Uterus (tissue), 4 donors: Measurements from ENCODE around the gene MAFB. TPM values are rescaled to one million over a fixed set of nuclear protein-coding genes. Genes with fewer than 3 reads are reported as not detected.

ENCODE experiments used
- DNase-seq, 2 donors: peaks; one replicate each; pipeline ENCODE4 v3.0.0-alpha.2; 2019 to 2020
- H3K27ac ChIP-seq, 2 donors: fragments of 200-600 bp; sonication (generic); 1 replicate in 1 of 2; 2 replicates in 1 of 2; pipeline ENCODE4 v1.5.1; 2016 to 2018
- H3K27me3 ChIP-seq, 2 donors: fragments of 200-600 bp; sonication (generic); one replicate each; pipeline ENCODE4 v1.5.1; 2018 to 2019; ENCODE audit warnings: control low read depth in 1 of 2
- H3K36me3 ChIP-seq, 2 donors: fragments of 200-600 bp; sonication (generic); one replicate each; pipeline ENCODE4 v1.5.1; 2019; ENCODE audit warnings: control low read depth in 1 of 2
- H3K4me1 ChIP-seq, 2 donors: fragments of 200-600 bp; sonication (generic); one replicate each; pipeline ENCODE4 v1.5.1; 2018 to 2019; ENCODE audit warnings: control low read depth in 1 of 2
- H3K4me3 ChIP-seq, 2 donors: fragments of 200-600 bp; sonication (generic); 1 replicate in 1 of 2; 2 replicates in 1 of 2; pipeline ENCODE4 v1.5.1; 2018 to 2019; ENCODE audit warnings: mild to moderate bottlenecking in 1 of 2
- H3K9me3 ChIP-seq, 2 donors: fragments of 200-600 bp; sonication (generic); one replicate each; pipeline ENCODE4 v1.5.1; 2019; ENCODE audit warnings: control low read depth in 1 of 2
- CTCF ChIP-seq, 4 experiments: fragments of 200-600 bp in 2 of 4; fragments of 450-650 bp in 2 of 4; sonication (generic) in 2 of 4; IDR thresholded peaks; one replicate each; pipeline ENCODE4 v1.5.1; 2016 to 2019; ENCODE audit warnings: antibody characterized with exemption in 4 of 4, mild to moderate bottlenecking in 2 of 4, moderate library complexity in 1 of 4
- POLR2A ChIP-seq, 2 donors: fragments of 450-650 bp; IDR thresholded peaks; one replicate each; pipeline ENCODE4 v1.6.1; 2016; ENCODE audit warnings: antibody characterized with exemption in 2 of 2, mild to moderate bottlenecking in 1 of 2, moderate library complexity in 1 of 2
- intact Hi-C: fragments of 100-400 bp; cut with DNase I; formaldehyde crosslinking; loops from one replicate; pipeline ENCODE4 v1.15.1; 2023; ENCODE audit warnings: low total_unique reads
- total RNA-seq, 4 donors: library from RNA; depleted of rRNA in 3 of 4; stranded (reverse); fragments of >200 nt in 3 of 4; gene quantifications; one replicate each; pipeline versions ENCODE4 v1.1.0 to v1.2.4, GENCODE V29; 2014 to 2023
- donor health status: DM: yes; HTN: yes; CAD: no.

MAFB gene
- total RNA-seq, 4 donors from 2014 or later = 10.0 to 38.2 (median 19.0) TPM

GRCh38 chr20:40704828-40705227 is 15.8 kb upstream of the MAFB start:
- H3K36me3 ChIP-seq = no peaks in the 10 kb centered on the region

GRCh38 chr20:40703975-40704530 is 15.0 kb upstream of the MAFB start:
- Histone ChIP-seq H3K27me3 (no peaks in the 10 kb centered on the region), H3K36me3 (no peaks in the 10 kb centered on the region), H3K4me3 (no peak overlapping the region), H3K4me1 (no peaks in the 10 kb centered on the region), H3K9me3 (no peaks in the 10 kb centered on the region), H3K27ac (no peak overlapping the region)
- TF ChIP-seq CTCF (IDR thresholded peaks at IDR 0.05) (no peak), POLR2A (IDR thresholded peaks at IDR 0.05) (no peak)
- DNase-seq = no peak
- intact Hi-C loops = no loop called here

More at GRCh38 chr20:40704828-40705227, 15.8 kb upstream of the MAFB start:
- TF ChIP-seq POLR2A (IDR thresholded peaks at IDR 0.05) (no peak), CTCF (IDR thresholded peaks at IDR 0.05) (no peak)
- H3K27me3 ChIP-seq = no peaks in the 10 kb centered on the region
- DNase-seq = no peak
- no peak overlapping the region for H3K4me3 ChIP-seq
- H3K27ac ChIP-seq = no peak overlapping the region
- no peaks in the 10 kb centered on the region for H3K9me3 ChIP-seq
- intact Hi-C loops = no loop called here
- no peaks in the 10 kb centered on the region for H3K4me1 ChIP-seq

- intact Hi-C loops = no loop called here
- Histone ChIP-seq H3K27me3 (no peaks in the 10 kb centered on the region), H3K36me3 (no peaks in the 10 kb centered on the region), H3K27ac (no peak overlapping the region), H3K4me1 (no peaks in the 10 kb centered on the region), H3K4me3 (no peak overlapping the region), H3K9me3 (no peaks in the 10 kb centered on the region)
- no peak for DNase-seq
- TF ChIP-seq POLR2A (IDR thresholded peaks at IDR 0.05) = no peak
- TF ChIP-seq CTCF (IDR thresholded peaks at IDR 0.05) = no peak
Observed at GRCh38 chr20:40702504-40702903, 13.5 kb upstream of the MAFB start.

- TF ChIP-seq CTCF (IDR thresholded peaks at IDR 0.05) (no peak), POLR2A (IDR thresholded peaks at IDR 0.05) (no peak)
- Histone ChIP-seq H3K27me3 (no peaks in the 10 kb centered on the region), H3K27ac (no peak overlapping the region), H3K4me3 (no peak overlapping the region), H3K9me3 (no peaks in the 10 kb centered on the region), H3K36me3 (no peaks in the 10 kb centered on the region), H3K4me1 (no peaks in the 10 kb centered on the region)
- intact Hi-C loops = no loop called here
- DNase-seq = no peak
Observed at GRCh38 chr20:40698744-40699143, 9.7 kb upstream of the MAFB start.

- Histone ChIP-seq H3K4me3 (no peak overlapping the region), H3K27me3 (no peaks in the 10 kb centered on the region), H3K27ac (no peak overlapping the region), H3K36me3 (no peaks in the 10 kb centered on the region), H3K4me1 (no peaks in the 10 kb centered on the region), H3K9me3 (no peaks in the 10 kb centered on the region)
- no peak for DNase-seq
- TF ChIP-seq POLR2A (IDR thresholded peaks at IDR 0.05) = no peak
- no peak for TF ChIP-seq CTCF (IDR thresholded peaks at IDR 0.05)
- intact Hi-C loops = no loop called here
Observed at GRCh38 chr20:40698281-40698680, 9.2 kb upstream of the MAFB start.
